ENCODE results near the gene TBX22.
"Not testable (repeated sequence)": the region's sequence is repeated elsewhere in the genome, so short reads cannot be mapped to it uniquely, and the experiment has no call there.

DNA sequence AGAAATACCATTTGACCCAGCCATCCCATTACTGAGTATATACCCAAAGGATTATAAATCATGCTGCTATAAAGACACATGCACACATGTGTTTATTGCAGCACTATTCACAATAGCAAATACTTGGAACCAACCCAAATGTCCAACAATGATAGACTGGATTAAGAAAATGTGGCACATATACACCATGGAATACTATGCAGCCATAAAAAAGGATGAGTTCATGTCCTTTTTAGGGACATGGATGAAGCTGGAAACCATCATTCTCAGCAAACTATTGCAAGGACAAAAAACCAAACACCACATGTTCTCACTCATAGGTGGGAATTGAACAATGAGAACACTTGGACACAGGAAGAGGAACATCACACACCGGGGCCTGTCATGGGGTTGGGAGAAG lies 61.1 kb downstream of the TBX22 start:
- TF ChIP-seq EZH2phosphoT487 (IDR thresholded peaks at IDR 0.05; ENCODE audit: borderline replicate concordance, low read length) = not testable (repeated sequence)
- TF ChIP-seq, protein P1, sequence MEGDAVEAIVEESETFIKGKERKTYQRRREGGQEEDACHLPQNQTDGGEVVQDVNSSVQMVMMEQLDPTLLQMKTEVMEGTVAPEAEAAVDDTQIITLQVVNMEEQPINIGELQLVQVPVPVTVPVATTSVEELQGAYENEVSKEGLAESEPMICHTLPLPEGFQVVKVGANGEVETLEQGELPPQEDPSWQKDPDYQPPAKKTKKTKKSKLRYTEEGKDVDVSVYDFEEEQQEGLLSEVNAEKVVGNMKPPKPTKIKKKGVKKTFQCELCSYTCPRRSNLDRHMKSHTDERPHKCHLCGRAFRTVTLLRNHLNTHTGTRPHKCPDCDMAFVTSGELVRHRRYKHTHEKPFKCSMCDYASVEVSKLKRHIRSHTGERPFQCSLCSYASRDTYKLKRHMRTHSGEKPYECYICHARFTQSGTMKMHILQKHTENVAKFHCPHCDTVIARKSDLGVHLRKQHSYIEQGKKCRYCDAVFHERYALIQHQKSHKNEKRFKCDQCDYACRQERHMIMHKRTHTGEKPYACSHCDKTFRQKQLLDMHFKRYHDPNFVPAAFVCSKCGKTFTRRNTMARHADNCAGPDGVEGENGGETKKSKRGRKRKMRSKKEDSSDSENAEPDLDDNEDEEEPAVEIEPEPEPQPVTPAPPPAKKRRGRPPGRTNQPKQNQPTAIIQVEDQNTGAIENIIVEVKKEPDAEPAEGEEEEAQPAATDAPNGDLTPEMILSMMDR (conservative IDR thresholded peaks at IDR 0.05; ENCODE audit: low read depth, low read length) = not testable (repeated sequence)
